Liver (tissue), 3 donors: Measurements from ENCODE around the gene MTMR10.

Experiments
- EGR1 ChIP-seq, 2 donors: IDR thresholded peaks; 2 replicates each; pipeline ENCODE4 v1.6.1; 2016 to 2018; ENCODE audit warnings: antibody characterized with exemption in 2 of 2, low read depth in 2 of 2
- FOXA1 ChIP-seq: IDR thresholded peaks from 2 replicates; pipeline ENCODE4 v1.6.1; 2016; ENCODE audit warnings: antibody characterized with exemption
- GABPA ChIP-seq, 2 donors: IDR thresholded peaks in 1 of 2; conservative IDR thresholded peaks in 1 of 2; 2 replicates each; pipeline ENCODE4 v1.6.1; 2016; ENCODE audit warnings: antibody characterized with exemption in 2 of 2, mild to moderate bottlenecking in 1 of 2, moderate library complexity in 1 of 2
- JUND ChIP-seq, 2 donors: IDR thresholded peaks; 2 replicates each; pipeline ENCODE4 v1.6.1; 2016; ENCODE audit warnings: antibody characterized with exemption in 2 of 2
- RAD21 ChIP-seq, 2 donors: IDR thresholded peaks; 2 replicates each; pipeline ENCODE4 v1.6.1; 2016; ENCODE audit warnings: antibody characterized with exemption in 2 of 2, mild to moderate bottlenecking in 2 of 2
- RXRA ChIP-seq, 2 donors: IDR thresholded peaks; 2 replicates each; pipeline ENCODE4 v1.6.1; 2017 to 2018; ENCODE audit warnings: antibody characterized with exemption in 2 of 2, mild to moderate bottlenecking in 1 of 2
- SP1 ChIP-seq: IDR thresholded peaks from 2 replicates; pipeline ENCODE4 v1.6.1; 2018; ENCODE audit warnings: antibody characterized with exemption, mild to moderate bottlenecking
- TAF1 ChIP-seq: conservative IDR thresholded peaks from 2 replicates; pipeline ENCODE4 v1.6.1; 2016; ENCODE audit warnings: antibody characterized with exemption, mild to moderate bottlenecking
- TF ChIP-seq, protein P1 (sequence below): fragments of 150-350 bp; IDR thresholded peaks from 2 replicates; pipeline ENCODE4 v1.5.1; 2017; ENCODE audit warnings: improper control_type of control experiment, low read depth, low read length; ENCODE audit not compliant: missing input control
- TF ChIP-seq, protein P2 (sequence below): IDR thresholded peaks from 2 replicates; pipeline ENCODE4 v1.6.1; 2016; ENCODE audit warnings: antibody characterized with exemption, mild to moderate bottlenecking
- TF ChIP-seq, protein P3 (sequence below): IDR thresholded peaks from 2 replicates; pipeline ENCODE4 v1.6.1; 2016; ENCODE audit warnings: antibody characterized with exemption
- TF ChIP-seq, protein P4 (sequence below): IDR thresholded peaks from 2 replicates; pipeline ENCODE4 v1.6.1; 2016; ENCODE audit warnings: antibody characterized with exemption
- TF ChIP-seq, protein P5 (sequence below): IDR thresholded peaks from 2 replicates; pipeline ENCODE4 v1.6.1; 2016; ENCODE audit warnings: antibody characterized with exemption
- donor health status: healthy.
- donor health status: healthy.

DNA sequence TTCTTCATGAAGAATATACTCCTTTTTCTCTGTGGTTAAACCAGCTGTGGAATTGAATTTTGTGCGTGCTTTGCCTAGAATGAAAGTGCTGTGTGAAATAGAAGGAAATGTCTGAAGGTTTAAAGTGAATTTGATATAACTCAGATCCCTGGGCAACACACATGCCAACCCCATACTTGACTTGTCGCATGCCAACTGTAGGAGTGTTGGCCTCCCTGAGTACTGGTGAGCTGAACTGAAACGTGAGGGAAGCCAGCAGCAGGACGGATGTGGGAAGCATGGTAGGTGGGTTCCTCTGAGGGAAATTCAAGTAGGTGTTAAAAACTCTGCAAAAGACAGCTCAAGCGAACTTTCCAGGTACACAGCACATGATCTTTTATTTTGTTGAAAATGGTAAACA, 73.1 kb downstream of the MTMR10 start:
- TF ChIP-seq, protein P1, sequence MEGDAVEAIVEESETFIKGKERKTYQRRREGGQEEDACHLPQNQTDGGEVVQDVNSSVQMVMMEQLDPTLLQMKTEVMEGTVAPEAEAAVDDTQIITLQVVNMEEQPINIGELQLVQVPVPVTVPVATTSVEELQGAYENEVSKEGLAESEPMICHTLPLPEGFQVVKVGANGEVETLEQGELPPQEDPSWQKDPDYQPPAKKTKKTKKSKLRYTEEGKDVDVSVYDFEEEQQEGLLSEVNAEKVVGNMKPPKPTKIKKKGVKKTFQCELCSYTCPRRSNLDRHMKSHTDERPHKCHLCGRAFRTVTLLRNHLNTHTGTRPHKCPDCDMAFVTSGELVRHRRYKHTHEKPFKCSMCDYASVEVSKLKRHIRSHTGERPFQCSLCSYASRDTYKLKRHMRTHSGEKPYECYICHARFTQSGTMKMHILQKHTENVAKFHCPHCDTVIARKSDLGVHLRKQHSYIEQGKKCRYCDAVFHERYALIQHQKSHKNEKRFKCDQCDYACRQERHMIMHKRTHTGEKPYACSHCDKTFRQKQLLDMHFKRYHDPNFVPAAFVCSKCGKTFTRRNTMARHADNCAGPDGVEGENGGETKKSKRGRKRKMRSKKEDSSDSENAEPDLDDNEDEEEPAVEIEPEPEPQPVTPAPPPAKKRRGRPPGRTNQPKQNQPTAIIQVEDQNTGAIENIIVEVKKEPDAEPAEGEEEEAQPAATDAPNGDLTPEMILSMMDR: no peak
- TF ChIP-seq JUND (IDR thresholded peaks at IDR 0.05) (no peak), RAD21 (IDR thresholded peaks at IDR 0.05) (no peak), EGR1 (IDR thresholded peaks at IDR 0.05; ENCODE audit: low read depth in 2 of 2) (no peak), TAF1 (no peak), GABPA (IDR thresholded peaks at IDR 0.05 in 1 of 2, conservative IDR thresholded peaks at IDR 0.05 in 1 of 2) (no peak), FOXA1 (no peak), RXRA (IDR thresholded peaks at IDR 0.05) (no peak), SP1 (no peak)
- TF ChIP-seq, protein P2, sequence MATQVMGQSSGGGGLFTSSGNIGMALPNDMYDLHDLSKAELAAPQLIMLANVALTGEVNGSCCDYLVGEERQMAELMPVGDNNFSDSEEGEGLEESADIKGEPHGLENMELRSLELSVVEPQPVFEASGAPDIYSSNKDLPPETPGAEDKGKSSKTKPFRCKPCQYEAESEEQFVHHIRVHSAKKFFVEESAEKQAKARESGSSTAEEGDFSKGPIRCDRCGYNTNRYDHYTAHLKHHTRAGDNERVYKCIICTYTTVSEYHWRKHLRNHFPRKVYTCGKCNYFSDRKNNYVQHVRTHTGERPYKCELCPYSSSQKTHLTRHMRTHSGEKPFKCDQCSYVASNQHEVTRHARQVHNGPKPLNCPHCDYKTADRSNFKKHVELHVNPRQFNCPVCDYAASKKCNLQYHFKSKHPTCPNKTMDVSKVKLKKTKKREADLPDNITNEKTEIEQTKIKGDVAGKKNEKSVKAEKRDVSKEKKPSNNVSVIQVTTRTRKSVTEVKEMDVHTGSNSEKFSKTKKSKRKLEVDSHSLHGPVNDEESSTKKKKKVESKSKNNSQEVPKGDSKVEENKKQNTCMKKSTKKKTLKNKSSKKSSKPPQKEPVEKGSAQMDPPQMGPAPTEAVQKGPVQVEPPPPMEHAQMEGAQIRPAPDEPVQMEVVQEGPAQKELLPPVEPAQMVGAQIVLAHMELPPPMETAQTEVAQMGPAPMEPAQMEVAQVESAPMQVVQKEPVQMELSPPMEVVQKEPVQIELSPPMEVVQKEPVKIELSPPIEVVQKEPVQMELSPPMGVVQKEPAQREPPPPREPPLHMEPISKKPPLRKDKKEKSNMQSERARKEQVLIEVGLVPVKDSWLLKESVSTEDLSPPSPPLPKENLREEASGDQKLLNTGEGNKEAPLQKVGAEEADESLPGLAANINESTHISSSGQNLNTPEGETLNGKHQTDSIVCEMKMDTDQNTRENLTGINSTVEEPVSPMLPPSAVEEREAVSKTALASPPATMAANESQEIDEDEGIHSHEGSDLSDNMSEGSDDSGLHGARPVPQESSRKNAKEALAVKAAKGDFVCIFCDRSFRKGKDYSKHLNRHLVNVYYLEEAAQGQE: no peak
- TF ChIP-seq, protein P3, sequence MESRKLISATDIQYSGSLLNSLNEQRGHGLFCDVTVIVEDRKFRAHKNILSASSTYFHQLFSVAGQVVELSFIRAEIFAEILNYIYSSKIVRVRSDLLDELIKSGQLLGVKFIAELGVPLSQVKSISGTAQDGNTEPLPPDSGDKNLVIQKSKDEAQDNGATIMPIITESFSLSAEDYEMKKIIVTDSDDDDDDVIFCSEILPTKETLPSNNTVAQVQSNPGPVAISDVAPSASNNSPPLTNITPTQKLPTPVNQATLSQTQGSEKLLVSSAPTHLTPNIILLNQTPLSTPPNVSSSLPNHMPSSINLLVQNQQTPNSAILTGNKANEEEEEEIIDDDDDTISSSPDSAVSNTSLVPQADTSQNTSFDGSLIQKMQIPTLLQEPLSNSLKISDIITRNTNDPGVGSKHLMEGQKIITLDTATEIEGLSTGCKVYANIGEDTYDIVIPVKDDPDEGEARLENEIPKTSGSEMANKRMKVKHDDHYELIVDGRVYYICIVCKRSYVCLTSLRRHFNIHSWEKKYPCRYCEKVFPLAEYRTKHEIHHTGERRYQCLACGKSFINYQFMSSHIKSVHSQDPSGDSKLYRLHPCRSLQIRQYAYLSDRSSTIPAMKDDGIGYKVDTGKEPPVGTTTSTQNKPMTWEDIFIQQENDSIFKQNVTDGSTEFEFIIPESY: no peak
- TF ChIP-seq, protein P4, sequence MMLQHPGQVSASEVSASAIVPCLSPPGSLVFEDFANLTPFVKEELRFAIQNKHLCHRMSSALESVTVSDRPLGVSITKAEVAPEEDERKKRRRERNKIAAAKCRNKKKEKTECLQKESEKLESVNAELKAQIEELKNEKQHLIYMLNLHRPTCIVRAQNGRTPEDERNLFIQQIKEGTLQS: no peak
- TF ChIP-seq, protein P5, sequence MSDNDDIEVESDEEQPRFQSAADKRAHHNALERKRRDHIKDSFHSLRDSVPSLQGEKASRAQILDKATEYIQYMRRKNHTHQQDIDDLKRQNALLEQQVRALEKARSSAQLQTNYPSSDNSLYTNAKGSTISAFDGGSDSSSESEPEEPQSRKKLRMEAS: no peak
